Measurements from ENCODE around the gene FUT6. TPM values are rescaled to one million over a fixed set of nuclear protein-coding genes. Genes with fewer than 3 reads are reported as not detected.
A peak's percentile ranks its signal among the peaks of the same experiment; 100 is the strongest.
"Not testable (repeated sequence)": the region's sequence is repeated elsewhere in the genome, so short reads cannot be mapped to it uniquely, and the experiment has no call there.

The FUT6 gene
- total RNA-seq, 4 donors from 2014 or later = 3.0 TPM; not detected in 3

GRCh38 chr19:5850743-5851293 is 11.3 kb upstream of the FUT6 start:
- peak; percentile 60 for TF ChIP-seq POLR2AphosphoS5 (IDR thresholded peaks at IDR 0.05)
- TF ChIP-seq POLR2A (IDR thresholded peaks at IDR 0.05) = no peak
- no peak for TF ChIP-seq EP300 (IDR thresholded peaks at IDR 0.05)
- TF ChIP-seq CTCF (IDR thresholded peaks at IDR 0.05) = no peak
- Histone ChIP-seq H3K27me3 (no peaks in the 10 kb centered on the region), H3K36me3 (no peaks in the 10 kb centered on the region), H3K4me3 (no peak overlapping the region), H3K4me1 (peaks cover 0 to 13% (median 5%) of the 10 kb centered on the region in 3 donors), H3K27ac (peak overlapping the region in 1 of 4 donors; percentile 12), H3K9me3 (no peaks in the 10 kb centered on the region)
- peak; percentile 80 for ATAC-seq
- WGBS, 2 donors (ENCODE audit: low coverage in 1 of 2) = 0 to 5% methylated on average over 1 to 2 of the region's 5 CpGs

GRCh38 chr19:5850189-5850588 is 10.7 kb upstream of the FUT6 start:
- no peak overlapping the region for H3K4me3 ChIP-seq
- TF ChIP-seq POLR2A (IDR thresholded peaks at IDR 0.05) (no peak), POLR2AphosphoS5 (IDR thresholded peaks at IDR 0.05) (no peak), EP300 (IDR thresholded peaks at IDR 0.05) (no peak), CTCF (IDR thresholded peaks at IDR 0.05) (no peak)
- H3K9me3 ChIP-seq = no peaks in the 10 kb centered on the region
- ATAC-seq = no peak
- WGBS, 2 donors (ENCODE audit: low coverage in 1 of 2) = 63 to 84% methylated on average over 3 to 6 of the region's 6 CpGs
- H3K27me3 ChIP-seq = no peaks in the 10 kb centered on the region
- no peak overlapping the region for H3K27ac ChIP-seq
- no peaks in the 10 kb centered on the region for H3K36me3 ChIP-seq
- H3K4me1 ChIP-seq = peaks cover 0 to 13% (median 5%) of the 10 kb centered on the region in 3 donors

- not testable (repeated sequence) for H3K27ac ChIP-seq, H3K9me3 ChIP-seq, H3K4me3 ChIP-seq, H3K27me3 ChIP-seq, H3K36me3 ChIP-seq, ATAC-seq
- 70 to 83% methylated on average over 2 to 5 of the region's 5 CpGs for WGBS, 2 donors (ENCODE audit: low coverage in 1 of 2)
- H3K4me1 ChIP-seq = peaks cover 0 to 13% (median 5%) of the 10 kb centered on the region in 3 donors
Measured at GRCh38 chr19:5848621-5849020, 9.1 kb upstream of the FUT6 start.

GRCh38 chr19:5847846-5848245 is 8.3 kb upstream of the FUT6 start:
- 73 to 79% methylated on average over 8 to 9 of the region's 10 CpGs for WGBS, 2 donors (ENCODE audit: low coverage in 1 of 2)

GRCh38 chr19:5844456-5845433 is 5.2 kb upstream of the FUT6 start:
- H3K27me3 ChIP-seq = no peaks in the 10 kb centered on the region
- H3K27ac ChIP-seq = no peak overlapping the region
- no peak overlapping the region for H3K4me3 ChIP-seq
- ATAC-seq = no peak
- no peaks in the 10 kb centered on the region for H3K4me1 ChIP-seq
- no peaks in the 10 kb centered on the region for H3K9me3 ChIP-seq
- H3K36me3 ChIP-seq = no peaks in the 10 kb centered on the region
- 89% methylated on average over 12 of the region's 24 CpGs; no CpG with 5 or more reads in 1 of the 2 donors for WGBS, 2 donors (ENCODE audit: low coverage in 1 of 2)
- no peak for TF ChIP-seq EP300 (IDR thresholded peaks at IDR 0.05)
- no peak for TF ChIP-seq CTCF (IDR thresholded peaks at IDR 0.05)

More at GRCh38 chr19:5847846-5848245, 8.3 kb upstream of the FUT6 start:
- H3K4me1 ChIP-seq = peaks cover 0 to 13% (median 5%) of the 10 kb centered on the region in 3 donors
- H3K27ac ChIP-seq, H3K9me3 ChIP-seq, ATAC-seq, H3K27me3 ChIP-seq, H3K36me3 ChIP-seq, H3K4me3 ChIP-seq: not testable (repeated sequence)
